Renal cortex interstitium (tissue), 11 donors: Measurements from ENCODE around the gene CAPN13. TPM values are rescaled to one million over a fixed set of nuclear protein-coding genes. Genes with fewer than 3 reads are reported as not detected.

Source experiments
- DNase-seq, 11 donors: peaks; one replicate each; pipeline ENCODE4 v3.0.0-alpha.2; 2013; ENCODE audit warnings: low read depth in 9 of 11, low spot score in 4 of 11; ENCODE audit errors: extremely low read depth in 1 of 11
- polyA plus RNA-seq, 3 donors: library from polyadenylated mRNA; unstranded; fragments of 120-200 nt; gene quantifications; one replicate each; pipeline ENCODE4 v1.2.1, GENCODE V29; 2013; ENCODE audit not compliant: insufficient read length in 3 of 3

The CAPN13 gene
- polyA plus RNA-seq, 3 donors = 1.2 to 3.2 (median 2.2) TPM

- no peak for DNase-seq
Observed at GRCh38 chr2:30790879-30791278, 16.4 kb downstream of the CAPN13 start.

GRCh38 chr2:30789670-30790210, 17.5 kb downstream of the CAPN13 start:
- no peak for DNase-seq

- DNase-seq = no peak
Observed at GRCh38 chr2:30786923-30787685, 20.1 kb downstream of the CAPN13 start.

DNA sequence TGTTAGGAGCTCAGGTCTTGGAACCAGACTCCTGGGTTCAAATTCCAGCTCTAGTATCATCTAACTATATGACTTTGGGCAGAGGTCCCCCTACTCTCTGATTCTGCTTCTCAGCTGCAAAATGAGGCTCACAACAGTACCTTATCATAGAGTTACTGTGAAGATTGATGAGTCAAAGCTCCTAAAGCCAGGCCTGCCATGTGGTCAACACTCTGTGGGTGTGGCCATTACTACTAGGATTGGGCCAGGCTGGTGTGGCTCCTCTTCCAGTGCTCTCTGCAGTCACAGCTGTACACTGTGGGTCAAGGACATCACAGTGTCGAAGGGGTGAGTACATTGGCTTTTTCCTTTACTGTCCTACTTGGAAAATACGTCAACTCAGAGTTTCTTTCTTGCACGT, 22.6 kb downstream of the CAPN13 start:
- DNase-seq = no peak

- no peak for DNase-seq
Observed at GRCh38 chr2:30781961-30782533, 25.2 kb downstream of the CAPN13 start.

DNA sequence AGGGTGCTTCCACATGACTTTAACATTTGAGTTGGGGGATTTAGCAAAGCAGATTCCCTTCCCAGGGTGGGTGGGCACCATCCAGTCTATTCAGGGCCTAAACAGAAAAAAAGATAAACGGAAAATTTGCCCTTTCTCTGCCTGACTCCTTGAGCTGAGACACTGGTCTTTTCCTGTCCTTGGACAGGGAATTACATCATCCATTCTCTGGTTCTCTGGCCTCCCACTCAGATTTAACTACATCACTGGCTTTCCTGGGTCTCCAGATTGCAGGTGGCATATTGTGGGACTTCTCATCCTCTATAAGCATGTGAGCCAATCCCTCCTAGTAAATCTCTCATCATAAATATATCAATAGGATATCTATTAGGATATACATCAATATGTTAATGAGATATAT, 25.8 kb downstream of the CAPN13 start:
- no peak for DNase-seq

DNA sequence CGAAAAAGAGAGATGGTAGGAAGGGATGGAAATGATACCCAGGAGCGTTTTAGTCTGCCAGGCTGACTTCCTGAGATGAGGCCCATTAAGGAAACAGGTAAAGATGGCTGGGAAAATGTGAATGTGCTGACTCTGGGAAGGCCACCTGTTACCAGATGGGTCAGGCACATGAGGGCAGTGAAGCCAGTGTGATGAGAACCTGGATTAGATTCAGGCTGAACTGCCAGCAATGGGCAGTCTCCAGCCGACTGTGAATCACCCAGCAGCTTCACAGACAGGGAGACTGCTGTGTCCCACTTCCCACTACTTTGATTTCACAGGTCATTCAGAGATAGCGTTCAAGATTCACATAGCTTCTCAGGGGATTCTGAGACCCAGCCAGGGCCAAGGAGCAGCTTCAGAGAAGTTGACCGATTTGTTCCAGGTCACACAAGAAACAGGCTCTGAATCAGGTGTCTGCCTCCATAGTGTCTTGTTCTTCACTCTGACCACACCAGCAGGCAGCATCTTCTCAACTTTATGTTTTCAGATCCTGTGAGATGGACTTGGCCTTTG, 26.4 kb downstream of the CAPN13 start:
- no peak for DNase-seq

- DNase-seq = no peak
Observed at GRCh38 chr2:30778611-30779010, 28.6 kb downstream of the CAPN13 start.

- DNase-seq = no peak
Observed at GRCh38 chr2:30777661-30778505, 29.4 kb downstream of the CAPN13 start.

GRCh38 chr2:30776831-30777635, 30.2 kb downstream of the CAPN13 start:
- no peak for DNase-seq

DNA sequence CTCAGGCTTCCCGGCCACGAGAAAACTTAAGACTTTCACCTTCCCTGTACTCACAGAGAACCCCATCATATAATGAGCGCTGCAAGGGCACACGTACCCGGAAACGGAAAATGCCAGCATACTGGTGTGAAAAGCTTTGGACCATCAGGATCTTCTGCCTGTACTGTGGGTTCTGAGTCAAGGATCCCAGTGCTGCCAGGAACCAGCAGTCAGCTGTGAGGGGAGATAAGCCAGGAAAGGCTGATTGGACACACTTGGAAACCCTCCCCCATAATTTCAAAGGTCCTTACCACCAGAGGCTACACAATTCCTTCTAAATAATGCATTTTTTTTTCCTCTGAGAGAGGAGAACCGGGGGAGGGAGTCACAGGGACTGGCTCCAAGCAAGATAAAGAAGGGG, 31.4 kb downstream of the CAPN13 start:
- DNase-seq = no peak

- no peak for DNase-seq
Observed at GRCh38 chr2:30772021-30772705, 35.1 kb downstream of the CAPN13 start.

GRCh38 chr2:30770816-30771576, 36.2 kb downstream of the CAPN13 start:
- no peak for DNase-seq

- DNase-seq = no peak
Observed at GRCh38 chr2:30769891-30770462, 37.3 kb downstream of the CAPN13 start.

GRCh38 chr2:30769481-30769780, 37.8 kb downstream of the CAPN13 start:
- DNase-seq = no peak

GRCh38 chr2:30768708-30769480, 38.4 kb downstream of the CAPN13 start:
- no peak for DNase-seq
